ENCODE measurements around the gene ZDHHC8. TPM values are rescaled to one million over a fixed set of nuclear protein-coding genes. Genes with fewer than 3 reads are reported as not detected.

The ZDHHC8 gene
- total RNA-seq, 2 donors from 2014 or later = 82.2 to 82.3 TPM

GRCh38 chr22:20136603-20136873 is 4.9 kb downstream of the ZDHHC8 start:
- H3K9me3 ChIP-seq (ENCODE audit: control insufficient read depth, low read length) = no peaks in the 10 kb centered on the region
- 94 to 95% methylated on average over 3 to 5 of the region's 5 CpGs for WGBS, 2 experiments (ENCODE audit: insufficient coverage in 1 of 2, insufficient read length in 1 of 2)
- Mint-ChIP-seq H3K4me3 (no peak overlapping the region), H3K9me3 (no peaks in the 10 kb centered on the region), H3K4me1 (no peaks in the 10 kb centered on the region), H3K27me3 (ENCODE audit: insufficient read depth) (no peaks in the 10 kb centered on the region), H3K36me3 (ENCODE audit: low read depth) (peaks cover 7% of the 10 kb centered on the region), H3K27ac (no peak overlapping the region)
- no peak for TF ChIP-seq CTCF (conservative IDR thresholded peaks at IDR 0.05)
- H3K27me3 ChIP-seq (ENCODE audit: control insufficient read depth, insufficient read depth, low read length, poor library complexity, severe bottlenecking) = no peaks in the 10 kb centered on the region
- no peaks in the 10 kb centered on the region for H3K4me1 ChIP-seq (ENCODE audit: control insufficient read depth, insufficient read depth, low read length)
- H3K27ac ChIP-seq (ENCODE audit: low read depth, low read length) = no peak overlapping the region
- H3K36me3 ChIP-seq (ENCODE audit: control insufficient read depth, insufficient read depth, low read length) = peaks cover 7% of the 10 kb centered on the region
- H3K4me3 ChIP-seq (ENCODE audit: low read length) = no peak overlapping the region
- no peak for DNase-seq
- H3K9ac ChIP-seq (ENCODE audit: extremely low read depth, low read length, poor library complexity, severe bottlenecking) = no peak overlapping the region

- Mint-ChIP-seq H3K9me3 (no peaks in the 10 kb centered on the region), H3K36me3 (ENCODE audit: low read depth) (peaks cover 7% of the 10 kb centered on the region), H3K4me3 (no peak overlapping the region), H3K27me3 (ENCODE audit: insufficient read depth) (no peaks in the 10 kb centered on the region), H3K4me1 (no peaks in the 10 kb centered on the region), H3K27ac (no peak overlapping the region)
- peak overlapping the region; percentile 17 for H3K27ac ChIP-seq (ENCODE audit: low read depth, low read length)
- H3K4me3 ChIP-seq (ENCODE audit: low read length) = no peak overlapping the region
- H3K4me1 ChIP-seq (ENCODE audit: control insufficient read depth, insufficient read depth, low read length) = no peaks in the 10 kb centered on the region
- peaks cover 7% of the 10 kb centered on the region for H3K36me3 ChIP-seq (ENCODE audit: control insufficient read depth, insufficient read depth, low read length)
- DNase-seq = no peak
- WGBS, 2 experiments (ENCODE audit: insufficient coverage in 1 of 2, insufficient read length in 1 of 2) = 94% methylated on average over 3 to 13 of the region's 13 CpGs
- no peak overlapping the region for H3K9ac ChIP-seq (ENCODE audit: extremely low read depth, low read length, poor library complexity, severe bottlenecking)
- no peaks in the 10 kb centered on the region for H3K27me3 ChIP-seq (ENCODE audit: control insufficient read depth, insufficient read depth, low read length, poor library complexity, severe bottlenecking)
- H3K9me3 ChIP-seq (ENCODE audit: control insufficient read depth, low read length) = no peaks in the 10 kb centered on the region
- TF ChIP-seq CTCF (conservative IDR thresholded peaks at IDR 0.05) = no peak
These were observed 5.5 kb downstream of the ZDHHC8 start for GRCh38 chr22:20137113-20137512.

- Histone ChIP-seq H3K9ac (ENCODE audit: extremely low read depth, low read length, poor library complexity, severe bottlenecking) (no peak overlapping the region), H3K36me3 (ENCODE audit: control insufficient read depth, insufficient read depth, low read length) (peaks cover 7% of the 10 kb centered on the region), H3K9me3 (ENCODE audit: control insufficient read depth, low read length) (no peaks in the 10 kb centered on the region), H3K4me3 (ENCODE audit: low read length) (no peak overlapping the region), H3K4me1 (ENCODE audit: control insufficient read depth, insufficient read depth, low read length) (no peaks in the 10 kb centered on the region), H3K27me3 (ENCODE audit: control insufficient read depth, insufficient read depth, low read length, poor library complexity, severe bottlenecking) (no peaks in the 10 kb centered on the region), H3K27ac (ENCODE audit: low read depth, low read length) (peak overlapping the region; percentile 47)
- DNase-seq = no peak
- H3K9me3 Mint-ChIP-seq = no peaks in the 10 kb centered on the region
- WGBS, 2 experiments (ENCODE audit: insufficient coverage in 1 of 2, insufficient read length in 1 of 2) = 90 to 91% methylated on average over 22 to 26 of the region's 26 CpGs
- TF ChIP-seq CTCF (conservative IDR thresholded peaks at IDR 0.05) = no peak
- peak overlapping the region; percentile 55 for H3K27ac Mint-ChIP-seq
- no peaks in the 10 kb centered on the region for H3K4me1 Mint-ChIP-seq
- H3K36me3 Mint-ChIP-seq (ENCODE audit: low read depth) = peaks cover 7% of the 10 kb centered on the region
- H3K4me3 Mint-ChIP-seq = no peak overlapping the region
- H3K27me3 Mint-ChIP-seq (ENCODE audit: insufficient read depth) = no peaks in the 10 kb centered on the region
These were observed 6.2 kb downstream of the ZDHHC8 start for GRCh38 chr22:20137671-20138416.
